Naive thymus-derived CD4-positive, alpha-beta T cell (primary cell): ENCODE measurements around the gene KRT74. TPM values are rescaled to one million over a fixed set of nuclear protein-coding genes. Genes with fewer than 3 reads are reported as not detected.

Experiments
- ATAC-seq: fragments of 150-1000 bp; cut with Tn5 transposase; 2 replicates; pipeline ENCODE4 v1.10.0; 2021; ENCODE audit warnings: mild to moderate bottlenecking, moderate library complexity
- CTCF ChIA-PET: fragments of 350-600 bp; sonication (Branson Sonifier 250); formaldehyde crosslinking; loops from one replicate; lab custom pipeline; 2021; ENCODE audit warnings: antibody characterized with exemption; lab: Charles Lee
- POLR2A ChIA-PET: fragments of 350-600 bp; sonication (Branson Sonifier 250); formaldehyde crosslinking; loops from one replicate; lab custom pipeline; 2021; ENCODE audit warnings: antibody characterized with exemption, inconsistent platforms; lab: Charles Lee
- DNase-seq, 9 donors: peaks; one replicate each; pipeline versions ENCODE4 v3.0.0 to v3.0.0-alpha.2; 2020 to 2022; ENCODE audit warnings: mixed read lengths in 1 of 9
- H3K27ac ChIP-seq: one replicate; pipeline ENCODE4 v1.7.0; 2013; ENCODE audit warnings: mild to moderate bottlenecking, low read depth, low read length, moderate library complexity
- H3K27me3 ChIP-seq, 2 donors: one replicate each; pipeline ENCODE4 v1.7.0; 2013; ENCODE audit warnings: low read length in 2 of 2, mild to moderate bottlenecking in 2 of 2, moderate library complexity in 2 of 2; ENCODE audit not compliant: control insufficient read depth in 2 of 2, insufficient read depth in 2 of 2
- H3K36me3 ChIP-seq, 3 experiments: 1 replicate in 2 of 3; 2 replicates in 1 of 3; pipeline ENCODE4 v1.7.0; 2013; ENCODE audit warnings: low read length in 3 of 3, mild to moderate bottlenecking in 3 of 3, moderate library complexity in 1 of 3; ENCODE audit not compliant: insufficient read depth in 3 of 3, control insufficient read depth in 2 of 3
- H3K4me1 ChIP-seq, 2 donors: one replicate each; pipeline ENCODE4 v1.7.0; 2013; ENCODE audit warnings: low read length in 2 of 2, mild to moderate bottlenecking in 2 of 2, moderate library complexity in 1 of 2; ENCODE audit not compliant: control insufficient read depth in 2 of 2, insufficient read depth in 2 of 2
- H3K4me3 ChIP-seq: 2 replicates; pipeline ENCODE4 v1.7.0; 2013; ENCODE audit warnings: mild to moderate bottlenecking, low read length
- H3K9me3 ChIP-seq, 3 experiments: 1 replicate in 2 of 3; 2 replicates in 1 of 3; pipeline ENCODE4 v1.7.0; 2013; ENCODE audit warnings: low read length in 3 of 3; ENCODE audit not compliant: control insufficient read depth in 2 of 3
- H3K27ac Mint-ChIP-seq, 9 donors: one replicate each; pipeline ENCODE4 v1.8.0; 2020 to 2022; ENCODE audit warnings: mixed read lengths in 9 of 9, mild to moderate bottlenecking in 8 of 9, moderate library complexity in 5 of 9, inconsistent platforms in 2 of 9
- H3K27me3 Mint-ChIP-seq, 5 donors: one replicate each; pipeline ENCODE4 v1.8.0; 2021 to 2022; ENCODE audit warnings: mixed read lengths in 5 of 5, mild to moderate bottlenecking in 1 of 5
- H3K36me3 Mint-ChIP-seq, 5 donors: one replicate each; pipeline ENCODE4 v1.8.0; 2020 to 2022; ENCODE audit warnings: mixed read lengths in 5 of 5, mild to moderate bottlenecking in 3 of 5, inconsistent platforms in 1 of 5
- H3K4me1 Mint-ChIP-seq, 7 donors: one replicate each; pipeline ENCODE4 v1.8.0; 2020 to 2022; ENCODE audit warnings: mixed read lengths in 7 of 7, mild to moderate bottlenecking in 3 of 7, inconsistent platforms in 1 of 7
- H3K4me3 Mint-ChIP-seq, 10 donors: one replicate each; pipeline ENCODE4 v1.8.0; 2020 to 2022; ENCODE audit warnings: mild to moderate bottlenecking in 10 of 10, mixed read lengths in 10 of 10, moderate library complexity in 6 of 10, inconsistent platforms in 2 of 10
- H3K9me3 Mint-ChIP-seq, 11 donors: one replicate each; pipeline ENCODE4 v1.8.0; 2020 to 2022; ENCODE audit warnings: mixed read lengths in 11 of 11, mild to moderate bottlenecking in 4 of 11, inconsistent platforms in 1 of 11, moderate library complexity in 1 of 11
- intact Hi-C, 2 donors: fragments of 100-400 bp; cut with micrococcal nuclease; formaldehyde crosslinking; loops; one replicate each; pipeline ENCODE4 v1.15.1; 2023
- polyA plus RNA-seq, 2 donors: library from polyadenylated mRNA; unstranded; fragments of 300-500 nt; fragmentation: Illumina TruSeq; gene quantifications; one replicate each; pipeline ENCODE4 v1.2.3, GENCODE V29; 2021
- total RNA-seq, 6 experiments: library from RNA in 5 of 6; stranded (reverse) in 5 of 6; gene quantifications; 1 replicate in 5 of 6; 2 replicates in 1 of 6; pipeline ENCODE4 v1.2.3 and lab custom pipeline; 2021 to 2026

KRT74 gene
- total and polyA plus RNA-seq, 7 experiments from 2014 or later = 0.12 to 1.2 (median 0.90) TPM; not detected in 3

- Mint-ChIP-seq H3K4me3 (no peak overlapping the region), H3K27me3 (peaks cover 0 to 7% (median 5%) of the 10 kb centered on the region in 5 donors), H3K27ac (no peak overlapping the region), H3K9me3 (no peaks in the 10 kb centered on the region), H3K36me3 (no peaks in the 10 kb centered on the region), H3K4me1 (no peaks in the 10 kb centered on the region)
- DNase-seq (no peak), ATAC-seq (no peak)
- Histone ChIP-seq H3K27ac (no peak overlapping the region), H3K4me1 (no peaks in the 10 kb centered on the region), H3K9me3 (no peaks in the 10 kb centered on the region), H3K27me3 (no peaks in the 10 kb centered on the region), H3K4me3 (no peak overlapping the region), H3K36me3 (no peaks in the 10 kb centered on the region)
- ChIA-PET CTCF (no interaction called here), POLR2A (no interaction called here)
- intact Hi-C loops = no loop called here
These were observed 54.9 kb downstream of the KRT74 start for GRCh38 chr12:52518574-52519386.

GRCh38 chr12:52517888-52518287 lies 55.8 kb downstream of the KRT74 start:
- Histone ChIP-seq H3K9me3 (no peaks in the 10 kb centered on the region), H3K36me3 (no peaks in the 10 kb centered on the region), H3K4me1 (no peaks in the 10 kb centered on the region), H3K27ac (no peak overlapping the region), H3K27me3 (no peaks in the 10 kb centered on the region), H3K4me3 (no peak overlapping the region)
- Mint-ChIP-seq H3K4me3 (no peak overlapping the region), H3K9me3 (no peaks in the 10 kb centered on the region), H3K27me3 (peaks cover 0 to 12% (median 5%) of the 10 kb centered on the region in 5 donors), H3K36me3 (no peaks in the 10 kb centered on the region), H3K4me1 (no peaks in the 10 kb centered on the region), H3K27ac (no peak overlapping the region)
- no peak for ATAC-seq
- CTCF ChIA-PET = no interaction called here
- DNase-seq = peak in 1 of 9 donors; percentile 3
- POLR2A ChIA-PET = no interaction called here
- intact Hi-C loops = no loop called here

GRCh38 chr12:52517005-52517835 lies 56.4 kb downstream of the KRT74 start:
- no peak overlapping the region for H3K4me3 Mint-ChIP-seq
- ATAC-seq (no peak), DNase-seq (peak in 1 of 9 donors; percentile 8)
- no peaks in the 10 kb centered on the region for H3K27me3 ChIP-seq
- H3K27me3 Mint-ChIP-seq = peaks cover 0 to 15% (median 5%) of the 10 kb centered on the region in 5 donors
- H3K9me3 ChIP-seq = no peaks in the 10 kb centered on the region
- H3K27ac ChIP-seq = no peak overlapping the region
- no peak overlapping the region for H3K27ac Mint-ChIP-seq
- H3K4me1 ChIP-seq = no peaks in the 10 kb centered on the region
- no peak overlapping the region for H3K4me3 ChIP-seq
- POLR2A ChIA-PET = no interaction called here
- intact Hi-C loops = no loop called here
- CTCF ChIA-PET = no interaction called here
- no peaks in the 10 kb centered on the region for H3K4me1 Mint-ChIP-seq
- no peaks in the 10 kb centered on the region for H3K36me3 ChIP-seq
- no peaks in the 10 kb centered on the region for H3K36me3 Mint-ChIP-seq
- no peaks in the 10 kb centered on the region for H3K9me3 Mint-ChIP-seq

GRCh38 chr12:52515927-52516831 lies 57.5 kb downstream of the KRT74 start:
- no peak overlapping the region for H3K27ac Mint-ChIP-seq
- H3K9me3 Mint-ChIP-seq = peaks cover 0 to 8% (median 3%) of the 10 kb centered on the region in 11 donors
- Histone ChIP-seq H3K9me3 (peaks cover 0 to 4% (median 0%) of the 10 kb centered on the region in 3 experiments), H3K36me3 (no peaks in the 10 kb centered on the region), H3K27ac (no peak overlapping the region), H3K4me3 (no peak overlapping the region), H3K4me1 (no peaks in the 10 kb centered on the region), H3K27me3 (no peaks in the 10 kb centered on the region)
- H3K4me3 Mint-ChIP-seq = no peak overlapping the region
- CTCF ChIA-PET = no interaction called here
- peaks cover 0 to 15% (median 5%) of the 10 kb centered on the region in 5 donors for H3K27me3 Mint-ChIP-seq
- intact Hi-C loops = no loop called here
- H3K36me3 Mint-ChIP-seq = peaks cover 0 to 5% (median 0%) of the 10 kb centered on the region in 5 donors
- DNase-seq = no peak
- H3K4me1 Mint-ChIP-seq = no peaks in the 10 kb centered on the region
- ATAC-seq = no peak
- POLR2A ChIA-PET = no interaction called here

Other genes with a start within 250 kb of the KRT74 start
- not detected for gene KRT85, start 206.4 kb downstream of the KRT74 start, total RNA-seq
- not detected for gene KRT85, start 206.4 kb downstream of the KRT74 start, polyA plus RNA-seq
- not detected for gene KRT84, start 188.2 kb downstream of the KRT74 start, total RNA-seq
- gene KRT84, start 188.2 kb downstream of the KRT74 start, polyA plus RNA-seq = not detected
- not detected for gene KRT82, start 167.5 kb downstream of the KRT74 start, total RNA-seq
- gene KRT82, start 167.5 kb downstream of the KRT74 start, polyA plus RNA-seq = not detected
- gene KRT75, start 139.5 kb downstream of the KRT74 start, total RNA-seq = not detected
- not detected for gene KRT75, start 139.5 kb downstream of the KRT74 start, polyA plus RNA-seq
- gene KRT6B, start 121.7 kb downstream of the KRT74 start, total RNA-seq = not detected
- not detected for gene KRT6B, start 121.7 kb downstream of the KRT74 start, polyA plus RNA-seq
- not detected for gene KRT6C, start 100.0 kb downstream of the KRT74 start, total RNA-seq
- not detected for gene KRT6C, start 100.0 kb downstream of the KRT74 start, polyA plus RNA-seq
- gene KRT6A, start 80.6 kb downstream of the KRT74 start, total RNA-seq = not detected
- gene KRT6A, start 80.6 kb downstream of the KRT74 start, polyA plus RNA-seq = not detected
- under 1 TPM in 1 of 5 experiments, not detected in 4; 0.24 TPM for gene KRT5, start 53.4 kb downstream of the KRT74 start, total RNA-seq
- gene KRT5, start 53.4 kb downstream of the KRT74 start, polyA plus RNA-seq = not detected
- gene KRT71, start 20.7 kb downstream of the KRT74 start, total RNA-seq = not detected
- gene KRT71, start 20.7 kb downstream of the KRT74 start, polyA plus RNA-seq = not detected
- 100 to 1,000 TPM in 3 of 5 experiments, 10 to 100 TPM in 1, 1 to 10 TPM in 1; 2.1 to 149 (median 104) TPM for gene KRT72, start 27.6 kb upstream of the KRT74 start, total RNA-seq
- under 1 TPM in 1 of 2 donors, not detected in 1; 0.71 TPM for gene KRT72, start 27.6 kb upstream of the KRT74 start, polyA plus RNA-seq
- 10 to 100 TPM in 4 of 5 experiments, 1 to 10 TPM in 1; 1.0 to 96.4 (median 65.6) TPM for gene KRT73, start 44.7 kb upstream of the KRT74 start, total RNA-seq
- gene KRT73, start 44.7 kb upstream of the KRT74 start, polyA plus RNA-seq = 10 to 100 TPM in 1 of 2 donors, 1 to 10 TPM in 1; 6.2 to 11.1 TPM
- gene KRT2, start 78.4 kb upstream of the KRT74 start, total RNA-seq = 1 to 10 TPM in 3 of 5 experiments, under 1 TPM in 1, not detected in 1; 0.29 to 2.3 (median 2.0) TPM
- gene KRT2, start 78.4 kb upstream of the KRT74 start, polyA plus RNA-seq = 1 to 10 TPM; 2.4 to 4.7 TPM
- 1 to 10 TPM in 2 of 5 experiments, under 1 TPM in 1, not detected in 2; 0.27 to 5.6 (median 2.3) TPM for gene KRT1, start 106.6 kb upstream of the KRT74 start, total RNA-seq
- gene KRT1, start 106.6 kb upstream of the KRT74 start, polyA plus RNA-seq = 1 to 10 TPM; 5.2 to 9.4 TPM
- gene KRT77, start 129.7 kb upstream of the KRT74 start, total RNA-seq = under 1 TPM in 2 of 5 experiments, not detected in 3; 0.11 to 0.13 TPM
- under 1 TPM; 0.08 to 0.10 TPM for gene KRT77, start 129.7 kb upstream of the KRT74 start, polyA plus RNA-seq
- not detected for gene KRT76, start 203.5 kb upstream of the KRT74 start, total RNA-seq
- not detected for gene KRT76, start 203.5 kb upstream of the KRT74 start, polyA plus RNA-seq
- gene KRT3, start 222.3 kb upstream of the KRT74 start, total RNA-seq = not detected
- not detected for gene KRT3, start 222.3 kb upstream of the KRT74 start, polyA plus RNA-seq
- not detected for gene KRT4, start 240.3 kb upstream of the KRT74 start, total RNA-seq
- not detected for gene KRT4, start 240.3 kb upstream of the KRT74 start, polyA plus RNA-seq